ENCODE results near the gene IL34. TPM values are rescaled to one million over a fixed set of nuclear protein-coding genes. Genes with fewer than 3 reads are reported as not detected.

The IL34 gene
- total and polyA plus RNA-seq, 2 of the 13 experiments (the other 11 are each of a cell fraction or from before 2014, with no cell fraction given) = 1.2 to 1.3 TPM

- TF ChIP-seq ZNF281 (CRISPR knock-in tag; IDR thresholded peaks at IDR 0.05; ENCODE audit: borderline replicate concordance) (no peak), TIGD3 (CRISPR knock-in tag; IDR thresholded peaks at IDR 0.05; ENCODE audit: borderline replicate concordance) (0 out of 2 replicates have a peak, but pooled peaks have one; percentile 12), GZF1 (CRISPR knock-in tag; IDR thresholded peaks at IDR 0.05) (0 out of 2 replicates have a peak, but pooled peaks have one; percentile 11), SP4 (CRISPR knock-in tag; IDR thresholded peaks at IDR 0.05) (no peak), RORA (CRISPR knock-in tag; IDR thresholded peaks at IDR 0.05) (no peak), KLF11 (CRISPR knock-in tag; IDR thresholded peaks at IDR 0.05) (no peak), NR1H2 (CRISPR knock-in tag; IDR thresholded peaks at IDR 0.05; ENCODE audit: borderline replicate concordance, low read depth) (no peak), ZNF234 (CRISPR knock-in tag; conservative IDR thresholded peaks at IDR 0.05) (0 out of 2 replicates have a peak, but pooled peaks have one; percentile 40), CCAR2 (optimal IDR thresholded peaks at IDR 0.05; ENCODE audit: low read depth, low read length) (no peak), SOX5 (CRISPR knock-in tag; IDR thresholded peaks at IDR 0.05; ENCODE audit: borderline replicate concordance) (no peak), ZIK1 (CRISPR knock-in tag; IDR thresholded peaks at IDR 0.05; ENCODE audit: borderline replicate concordance, low read depth) (no peak), ZNF782 (CRISPR knock-in tag; IDR thresholded peaks at IDR 0.05; ENCODE audit: borderline replicate concordance) (no peak), ZEB1 (IDR thresholded peaks at IDR 0.05; ENCODE audit: insufficient replicate concordance, low read depth) (no peak), ZNF383 (CRISPR knock-in tag; IDR thresholded peaks at IDR 0.05; ENCODE audit: borderline replicate concordance) (no peak), TARDBP (CRISPR knock-in tag; IDR thresholded peaks at IDR 0.05) (no peak), ZNF205 (CRISPR knock-in tag; IDR thresholded peaks at IDR 0.05) (no peak), ZNF614 (CRISPR knock-in tag; IDR thresholded peaks at IDR 0.05; ENCODE audit: borderline replicate concordance) (no peak), HNRNPH1 (optimal IDR thresholded peaks at IDR 0.05; ENCODE audit: low read depth, low read length) (no peak), GATAD2A (CRISPR knock-in tag; IDR thresholded peaks at IDR 0.05) (no peak), ZNF660 (CRISPR knock-in tag; IDR thresholded peaks at IDR 0.05; ENCODE audit: borderline replicate concordance, low read depth) (no peak), DNMT1 (CRISPR knock-in tag; IDR thresholded peaks at IDR 0.05) (no peak), KLF12 (CRISPR knock-in tag; IDR thresholded peaks at IDR 0.05; ENCODE audit: borderline replicate concordance) (no peak), ZNF547 (CRISPR knock-in tag; IDR thresholded peaks at IDR 0.05) (no peak), ZNF18 (CRISPR knock-in tag; IDR thresholded peaks at IDR 0.05; ENCODE audit: insufficient replicate concordance) (no peak), ZSCAN29 (CRISPR knock-in tag; conservative IDR thresholded peaks at IDR 0.05) (no peak)
Measured at GRCh38 chr16:70684146-70685060, 38.0 kb downstream of the IL34 start (continued).
